NCI-H2227 treated with DMSO at 0.1 percent for 48 hours (cell line): ENCODE measurements around the gene DOCK9.
"Not testable (repeated sequence)": the region's sequence is repeated elsewhere in the genome, so short reads cannot be mapped to it uniquely, and the experiment has no call there.

Experiments used
- DNase-seq: peaks from one replicate; lab custom pipeline; 2025; lab: John Stamatoyannopoulos, UW

Gene DOCK9

GRCh38 chr13:98916403-98916802 is 61.5 kb downstream of the DOCK9 start:
- no peak for DNase-seq

GRCh38 chr13:98915981-98916380 is 61.9 kb downstream of the DOCK9 start:
- no peak for DNase-seq

GRCh38 chr13:98915563-98915962 is 62.3 kb downstream of the DOCK9 start:
- DNase-seq, result no peak

GRCh38 chr13:98913741-98914140 is 64.1 kb downstream of the DOCK9 start:
- no peak for DNase-seq

- peak; percentile 31 for DNase-seq
Observed at GRCh38 chr13:98912846-98913245, 65.0 kb downstream of the DOCK9 start.

GRCh38 chr13:98910501-98910951 is 67.3 kb downstream of the DOCK9 start:
- no peak for DNase-seq

GRCh38 chr13:98909016-98909415 is 68.8 kb downstream of the DOCK9 start:
- no peak for DNase-seq

- no peak for DNase-seq
Observed at GRCh38 chr13:98906746-98907502, 70.9 kb downstream of the DOCK9 start.

GRCh38 chr13:98905199-98905598 is 72.7 kb downstream of the DOCK9 start:
- DNase-seq, result no peak

- no peak for DNase-seq
Observed at GRCh38 chr13:98900442-98900841, 77.4 kb downstream of the DOCK9 start.

- DNase-seq, result no peak
Observed at GRCh38 chr13:98897706-98898105, 80.2 kb downstream of the DOCK9 start.

- no peak for DNase-seq
Observed at GRCh38 chr13:98896868-98897144, 81.1 kb downstream of the DOCK9 start.

- no peak for DNase-seq
Observed at GRCh38 chr13:98896083-98896867, 81.6 kb downstream of the DOCK9 start.

GRCh38 chr13:98894814-98895213 is 83.0 kb downstream of the DOCK9 start:
- DNase-seq, result not testable (repeated sequence)

GRCh38 chr13:98893371-98893770 is 84.5 kb downstream of the DOCK9 start:
- DNase-seq, result no peak

- no peak for DNase-seq
Observed at GRCh38 chr13:98892821-98893220, 85.0 kb downstream of the DOCK9 start.

GRCh38 chr13:98892077-98892476 is 85.8 kb downstream of the DOCK9 start:
- no peak for DNase-seq

- no peak for DNase-seq
Observed at GRCh38 chr13:98890925-98891324, 86.9 kb downstream of the DOCK9 start.

GRCh38 chr13:98890186-98890585 is 87.7 kb downstream of the DOCK9 start:
- DNase-seq, result no peak

GRCh38 chr13:98889419-98890085 is 88.3 kb downstream of the DOCK9 start:
- DNase-seq, result no peak

- no peak for DNase-seq
Observed at GRCh38 chr13:98888890-98889279, 89.0 kb downstream of the DOCK9 start.

GRCh38 chr13:98888222-98888889 is 89.5 kb downstream of the DOCK9 start:
- no peak for DNase-seq
